Measurements from ENCODE around the gene DISP3.

DISP3 gene

DNA sequence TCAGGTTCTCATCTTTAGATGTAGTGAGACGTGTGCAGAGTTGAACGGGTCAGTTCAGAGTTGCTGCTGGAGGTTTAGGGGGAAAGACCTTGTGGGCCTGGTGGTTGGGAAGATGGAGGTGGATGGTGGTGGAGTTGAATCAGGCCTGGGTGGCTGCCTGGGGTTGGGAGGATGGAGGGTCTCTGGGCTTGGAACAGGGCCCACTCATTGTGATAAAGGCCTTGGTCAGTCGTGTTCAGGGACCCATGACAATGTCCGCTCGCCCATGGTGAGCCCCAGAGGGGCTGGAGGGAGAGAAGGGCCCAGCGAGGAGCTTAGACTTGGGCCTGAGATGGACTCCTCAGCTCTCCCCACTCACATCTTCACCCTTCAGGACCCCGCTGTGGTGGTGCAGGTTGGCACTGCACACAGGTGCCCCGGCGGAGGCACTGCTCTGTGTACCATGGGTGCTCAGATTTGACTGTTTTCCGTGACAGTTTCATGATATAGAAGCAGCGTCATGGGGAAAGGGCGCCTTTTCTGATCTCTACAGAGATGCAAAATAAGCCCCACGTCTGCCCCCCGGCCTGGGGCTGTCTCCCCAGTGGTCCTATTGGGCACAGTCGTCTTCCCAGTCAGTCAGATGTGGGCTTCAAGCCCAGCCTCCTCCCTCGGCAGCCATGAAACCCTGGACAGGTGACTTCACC lies 39.2 kb downstream of the DISP3 start:
- DNase-seq, result no peak

DNA sequence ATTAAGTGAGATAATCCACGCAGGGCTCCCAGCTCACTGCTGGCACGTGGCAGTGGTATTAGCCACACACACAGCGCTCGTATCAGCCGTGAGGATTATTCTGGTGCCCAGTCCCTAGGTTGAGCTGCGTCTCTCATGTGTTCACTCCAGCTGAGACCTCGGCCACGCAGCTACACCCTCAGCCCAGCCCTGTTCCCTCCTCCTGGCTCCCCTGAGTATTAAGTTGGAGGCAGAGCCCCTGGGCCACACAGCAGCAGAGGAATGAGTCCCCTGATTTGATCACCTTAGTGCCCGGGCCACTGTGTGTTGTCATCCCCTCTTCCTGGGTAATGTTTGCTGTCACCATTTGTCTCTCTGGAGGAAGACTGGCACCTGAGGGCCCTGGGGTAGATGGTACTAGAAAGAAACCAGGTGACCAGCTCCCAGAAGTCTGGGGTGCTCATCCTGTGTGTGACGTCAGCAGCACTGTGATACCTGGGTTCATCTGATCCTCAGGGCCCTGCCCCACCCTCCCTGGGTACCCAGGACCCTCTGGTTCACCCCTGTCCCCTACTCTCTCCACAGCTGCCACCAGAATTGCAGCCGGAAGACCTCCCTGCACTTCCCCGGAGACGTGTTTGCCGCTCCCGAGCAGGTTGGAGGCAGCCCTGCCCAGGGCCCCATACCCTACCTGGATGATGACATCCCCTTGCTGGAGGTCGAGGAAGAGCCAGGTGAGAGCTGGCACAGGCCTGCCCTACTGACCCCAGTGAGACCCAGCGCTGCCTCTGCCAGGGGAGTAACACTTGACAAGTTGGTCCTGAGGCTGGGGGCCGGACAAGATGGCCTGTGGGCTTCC lies 40.1 kb downstream of the DISP3 start:
- DNase-seq, result no peak

DNA sequence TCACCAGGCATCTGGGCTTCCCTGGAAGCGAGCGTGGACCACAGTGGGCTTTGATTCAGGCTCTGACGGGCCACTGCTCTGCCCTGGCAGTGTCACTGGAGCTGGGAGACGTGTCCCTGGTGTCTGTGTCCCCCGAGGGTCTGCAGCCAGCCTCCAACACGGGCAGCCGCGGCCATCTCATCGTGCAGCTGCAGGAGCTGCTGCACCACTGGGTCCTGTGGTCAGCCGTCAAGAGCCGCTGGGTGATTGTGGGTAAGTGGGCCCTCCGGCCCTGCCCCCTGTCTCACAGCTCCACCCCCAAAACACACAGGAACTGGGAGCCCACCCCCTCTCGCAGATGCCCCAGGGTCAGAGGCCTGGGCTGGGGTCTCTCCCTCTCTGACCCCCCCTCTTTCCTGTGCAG lies 40.7 kb downstream of the DISP3 start:
- DNase-seq, result no peak

DNA sequence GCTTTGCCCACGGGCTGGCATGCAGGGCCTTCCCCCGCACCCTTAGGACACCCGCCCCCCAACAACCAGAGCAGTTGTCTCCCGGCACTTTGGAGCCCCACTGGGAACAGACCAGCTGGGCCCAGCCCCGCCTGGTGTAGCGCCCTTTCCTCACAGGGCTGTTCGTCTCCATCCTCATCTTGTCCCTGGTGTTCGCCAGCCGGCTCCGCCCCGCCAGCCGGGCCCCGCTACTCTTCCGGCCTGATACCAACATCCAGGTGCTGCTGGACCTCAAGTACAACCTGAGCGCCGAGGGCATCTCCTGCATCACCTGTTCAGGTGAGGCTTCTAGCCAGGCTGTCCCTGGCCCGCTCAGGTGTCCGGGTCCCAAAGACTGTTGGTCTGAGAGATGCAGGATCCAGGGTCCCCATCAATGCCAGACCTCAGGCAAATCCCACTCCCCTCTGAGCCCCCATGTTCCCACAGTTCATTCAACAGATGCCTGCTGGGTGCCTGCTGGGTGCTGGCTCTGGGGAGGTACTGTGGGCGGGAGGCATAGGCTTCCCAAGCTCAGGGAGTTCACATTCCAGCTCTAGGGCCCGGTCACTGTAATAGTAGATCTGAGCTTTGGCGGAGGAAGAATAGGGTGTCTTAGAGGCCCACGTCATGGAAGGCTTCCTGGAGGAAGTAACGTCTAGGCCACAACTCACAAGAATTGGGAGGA lies 41.7 kb downstream of the DISP3 start:
- no peak for DNase-seq

DNA sequence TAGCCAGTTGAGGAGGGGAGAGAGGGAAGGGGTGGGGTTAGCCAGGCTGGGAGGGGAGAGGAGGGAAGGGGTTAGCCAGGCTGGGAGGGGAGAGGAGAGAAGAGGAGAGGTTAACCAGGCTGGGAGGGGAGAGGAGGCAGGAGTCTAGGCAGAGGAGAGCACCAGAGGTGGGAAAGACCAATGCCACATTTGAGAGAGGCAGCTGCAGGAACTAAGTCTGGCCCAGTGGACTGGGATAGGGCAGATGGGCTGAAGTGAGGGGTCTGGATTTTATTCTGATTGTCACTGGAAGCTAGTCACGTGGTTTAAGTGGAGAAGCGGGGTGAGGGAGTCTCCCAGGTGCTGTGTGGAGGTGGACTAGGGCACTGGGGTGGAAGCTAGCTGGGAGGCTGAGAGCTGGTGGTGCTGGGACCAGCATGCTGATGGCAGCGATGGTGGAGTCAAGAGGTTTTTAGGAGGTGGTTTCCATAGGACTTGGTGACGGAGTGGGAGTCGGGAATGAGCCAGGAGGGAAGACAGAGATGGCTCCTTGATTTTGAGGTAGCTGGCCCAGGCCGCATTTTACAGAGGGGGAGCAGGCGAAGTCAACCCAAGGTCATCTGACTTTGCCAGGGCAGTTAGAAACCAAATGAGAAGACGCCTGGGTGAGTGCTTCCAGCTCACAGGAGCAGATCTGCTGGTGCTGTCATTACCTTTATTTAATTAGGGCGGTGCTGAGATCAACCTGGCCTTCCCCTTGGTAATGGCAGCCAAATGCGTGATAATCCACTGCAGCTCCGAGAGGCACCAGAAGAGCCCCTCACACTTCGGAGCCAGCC lies 42.8 kb downstream of the DISP3 start:
- no peak for DNase-seq

DNA sequence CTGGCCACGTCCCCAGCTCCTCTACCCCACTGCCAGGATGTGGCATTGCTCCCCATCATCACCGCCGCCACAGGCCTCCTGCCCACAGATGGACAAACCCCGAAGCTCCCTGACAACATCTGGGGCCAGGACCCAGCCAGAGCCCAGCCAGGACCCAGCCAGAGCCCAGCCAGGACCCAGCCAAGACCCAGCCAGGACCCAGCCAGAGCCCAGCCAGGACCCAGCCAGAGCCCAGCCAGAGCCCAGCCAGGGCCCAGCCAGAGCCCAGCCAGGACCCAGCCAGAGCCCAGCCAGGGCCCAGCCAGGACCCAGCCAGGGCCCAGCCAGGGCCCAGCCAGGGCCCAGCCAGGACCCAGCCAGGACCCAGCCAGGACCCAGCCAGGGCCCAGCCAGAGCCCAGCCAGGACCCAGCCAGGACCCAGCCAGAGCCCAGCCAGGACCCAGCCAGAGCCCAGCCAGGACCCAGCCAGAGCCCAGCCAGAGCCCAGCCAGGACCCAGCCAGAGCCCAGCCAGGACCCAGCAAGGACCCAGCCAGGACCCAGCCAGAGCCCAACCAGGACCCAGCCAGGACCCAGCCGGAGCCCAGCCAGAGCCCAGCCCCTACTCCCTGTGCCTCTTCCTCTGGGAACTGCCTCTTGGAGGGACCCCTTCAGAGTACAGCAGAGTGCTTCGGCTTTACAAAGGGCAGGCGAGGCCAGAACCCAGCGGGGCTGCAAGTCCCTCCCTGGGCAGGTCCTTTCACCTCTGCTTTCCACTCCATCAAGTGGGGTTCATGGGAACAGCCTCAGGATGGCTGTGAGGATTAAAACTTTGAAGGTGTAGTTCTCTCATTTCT lies 43.7 kb downstream of the DISP3 start:
- no peak for DNase-seq

DNA sequence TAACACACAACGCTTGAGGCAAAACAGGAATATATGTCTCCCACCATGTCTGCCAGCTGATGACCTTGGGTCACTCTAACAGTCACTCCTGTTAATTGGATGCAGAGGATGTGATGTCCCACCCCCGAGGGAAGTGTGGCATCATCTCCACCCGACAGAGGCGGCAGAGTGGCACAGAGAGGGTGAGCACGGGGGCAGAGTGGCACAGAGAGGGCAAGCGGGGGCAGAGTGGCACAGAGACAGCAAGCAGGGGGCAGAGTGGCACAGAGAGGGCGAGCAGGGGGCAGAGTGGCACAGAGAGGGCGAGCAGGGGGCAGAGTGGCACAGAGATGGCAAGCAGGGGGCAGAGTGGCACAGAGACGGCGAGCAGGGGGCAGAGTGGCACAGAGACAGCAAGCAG lies 44.3 kb downstream of the DISP3 start:
- no peak for DNase-seq

DNA sequence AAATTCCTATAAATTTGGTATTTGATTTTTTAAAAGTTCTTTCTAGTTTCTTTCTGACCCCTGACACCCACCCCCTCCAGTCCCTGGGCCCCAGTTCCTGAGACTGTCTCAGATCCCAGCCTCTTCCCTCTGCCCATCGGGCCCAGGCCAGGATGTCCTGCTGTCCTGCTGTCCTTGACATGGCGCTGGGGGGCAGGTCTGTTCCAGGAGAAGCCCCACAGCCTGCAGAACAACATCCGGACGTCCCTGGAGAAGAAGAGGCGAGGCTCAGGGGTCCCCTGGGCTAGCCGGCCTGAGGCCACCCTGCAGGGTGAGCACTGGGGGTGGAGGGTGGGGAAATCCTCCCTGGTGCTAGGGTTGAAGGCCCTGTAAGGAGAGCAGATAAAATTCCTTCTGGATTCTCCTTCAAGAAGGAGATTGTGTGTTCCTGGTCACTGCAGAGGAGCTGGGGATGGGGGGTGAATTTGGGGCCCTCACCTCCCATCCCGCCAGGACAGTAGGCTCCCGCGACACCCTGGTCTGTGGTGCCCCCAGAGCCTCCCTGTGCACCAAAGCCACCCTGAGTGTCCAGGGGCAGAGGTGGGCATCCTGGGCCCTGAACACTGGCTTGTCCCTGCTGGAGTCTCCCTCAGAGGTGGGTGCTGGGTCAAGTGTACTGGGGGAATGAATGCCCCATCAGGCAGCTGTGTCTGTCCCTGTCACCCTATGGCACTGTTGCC lies 45.0 kb downstream of the DISP3 start:
- DNase-seq, result no peak

DNA sequence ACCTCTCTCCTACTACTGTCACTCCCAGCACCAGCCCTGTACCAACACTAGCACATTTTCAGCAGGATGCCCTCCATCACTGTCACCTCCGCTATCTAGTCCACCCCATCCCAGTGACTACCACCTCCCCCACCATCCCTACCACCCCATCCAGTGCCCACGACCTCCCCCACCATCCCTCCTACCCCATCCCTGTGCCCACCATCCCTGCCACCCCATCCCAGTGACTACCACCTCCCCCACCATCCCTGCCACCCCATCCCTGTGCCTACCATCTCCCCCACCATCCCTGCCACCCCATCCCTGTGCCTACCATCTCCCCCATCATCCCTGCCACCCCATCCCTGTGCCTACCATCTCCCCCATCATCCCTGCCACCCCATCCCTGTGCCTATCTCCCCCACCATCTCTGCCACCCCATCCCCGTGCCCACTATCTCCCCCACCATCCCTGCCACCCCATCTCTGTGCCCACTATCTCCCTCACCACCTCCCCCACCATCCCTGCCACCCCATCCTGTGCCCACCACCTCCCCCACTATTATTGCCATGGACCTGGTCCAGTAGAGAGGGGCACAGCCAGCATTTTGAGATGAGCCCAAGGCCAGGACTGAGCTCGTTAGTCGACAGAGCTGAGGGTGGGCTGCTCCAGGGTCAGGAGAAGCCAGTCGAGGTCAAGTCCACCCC lies 45.7 kb downstream of the DISP3 start:
- DNase-seq, result no peak

DNA sequence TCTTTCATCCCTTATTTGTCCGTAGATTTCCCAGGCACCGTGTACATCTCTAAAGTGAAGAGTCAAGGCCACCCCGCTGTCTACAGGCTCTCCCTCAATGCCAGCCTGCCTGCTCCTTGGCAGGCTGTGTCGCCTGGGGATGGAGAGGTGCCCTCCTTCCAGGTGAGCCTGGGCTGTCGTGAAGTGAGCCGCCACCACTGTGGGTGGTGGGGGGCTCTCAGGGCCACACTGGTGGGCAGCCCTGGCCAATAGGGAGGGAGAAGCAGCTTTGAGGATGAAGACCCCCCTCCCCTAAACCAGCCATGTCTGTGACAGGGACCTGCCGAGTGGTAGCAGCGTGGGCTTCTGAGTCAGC lies 46.2 kb downstream of the DISP3 start:
- no peak for DNase-seq

DNA sequence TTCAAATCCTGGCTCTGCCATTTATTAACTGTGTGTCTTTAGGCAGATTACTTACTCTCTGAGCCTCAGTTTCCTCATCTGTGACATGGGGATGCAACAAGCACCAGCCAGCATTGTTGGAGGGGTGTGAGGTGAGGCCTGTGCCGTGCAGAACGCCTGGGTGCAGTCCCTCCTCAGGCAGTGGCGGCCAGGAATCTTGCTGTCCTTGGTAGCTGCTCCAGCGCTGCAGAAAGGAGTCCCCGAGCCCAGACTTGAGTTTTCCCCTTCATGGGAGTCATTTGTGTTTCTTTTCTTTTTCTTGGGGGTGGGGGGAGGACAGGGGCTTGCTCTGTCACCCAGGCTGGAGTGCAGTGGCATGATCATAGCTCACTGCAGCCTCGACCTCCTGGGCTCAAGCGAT lies 46.6 kb downstream of the DISP3 start:
- no peak for DNase-seq

DNA sequence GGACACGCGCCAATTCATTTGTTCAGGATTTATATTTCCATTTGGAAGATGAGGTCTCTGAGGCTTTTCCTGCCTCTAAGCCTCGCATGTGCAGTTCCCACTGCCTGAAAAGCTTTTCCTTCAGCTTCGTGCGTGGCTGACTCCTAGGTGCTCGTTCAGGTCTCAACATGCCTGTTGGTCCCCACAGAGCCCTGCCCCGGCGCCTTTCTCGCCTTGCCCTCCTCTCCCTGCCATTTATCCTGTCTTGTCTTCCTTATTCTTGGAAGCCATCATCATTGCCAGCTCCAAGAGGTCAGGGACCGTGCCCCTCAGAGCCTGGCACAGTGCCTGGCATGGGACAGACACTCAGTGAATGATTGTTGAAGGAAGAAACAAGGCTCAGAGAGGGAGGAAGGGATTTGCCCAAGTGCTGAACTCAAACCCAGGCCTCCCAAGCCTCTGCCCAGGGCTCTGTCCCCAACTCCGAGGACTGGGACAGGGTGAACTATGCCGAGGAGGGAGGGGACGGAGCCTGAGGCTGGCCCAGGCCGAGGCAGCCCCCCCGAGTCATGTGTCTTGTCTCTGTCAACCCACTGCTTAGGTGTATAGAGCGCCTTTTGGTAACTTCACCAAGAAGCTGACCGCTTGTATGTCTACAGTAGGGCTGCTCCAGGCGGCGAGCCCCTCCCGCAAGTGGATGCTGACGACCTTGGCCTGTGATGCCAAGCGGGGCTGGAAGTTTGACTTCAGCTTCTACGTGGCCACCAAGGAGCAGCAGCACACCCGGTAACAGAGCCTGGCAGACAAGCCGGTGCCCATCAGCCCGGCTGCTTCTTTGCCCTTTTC lies 47.3 kb downstream of the DISP3 start:
- no peak for DNase-seq

DNA sequence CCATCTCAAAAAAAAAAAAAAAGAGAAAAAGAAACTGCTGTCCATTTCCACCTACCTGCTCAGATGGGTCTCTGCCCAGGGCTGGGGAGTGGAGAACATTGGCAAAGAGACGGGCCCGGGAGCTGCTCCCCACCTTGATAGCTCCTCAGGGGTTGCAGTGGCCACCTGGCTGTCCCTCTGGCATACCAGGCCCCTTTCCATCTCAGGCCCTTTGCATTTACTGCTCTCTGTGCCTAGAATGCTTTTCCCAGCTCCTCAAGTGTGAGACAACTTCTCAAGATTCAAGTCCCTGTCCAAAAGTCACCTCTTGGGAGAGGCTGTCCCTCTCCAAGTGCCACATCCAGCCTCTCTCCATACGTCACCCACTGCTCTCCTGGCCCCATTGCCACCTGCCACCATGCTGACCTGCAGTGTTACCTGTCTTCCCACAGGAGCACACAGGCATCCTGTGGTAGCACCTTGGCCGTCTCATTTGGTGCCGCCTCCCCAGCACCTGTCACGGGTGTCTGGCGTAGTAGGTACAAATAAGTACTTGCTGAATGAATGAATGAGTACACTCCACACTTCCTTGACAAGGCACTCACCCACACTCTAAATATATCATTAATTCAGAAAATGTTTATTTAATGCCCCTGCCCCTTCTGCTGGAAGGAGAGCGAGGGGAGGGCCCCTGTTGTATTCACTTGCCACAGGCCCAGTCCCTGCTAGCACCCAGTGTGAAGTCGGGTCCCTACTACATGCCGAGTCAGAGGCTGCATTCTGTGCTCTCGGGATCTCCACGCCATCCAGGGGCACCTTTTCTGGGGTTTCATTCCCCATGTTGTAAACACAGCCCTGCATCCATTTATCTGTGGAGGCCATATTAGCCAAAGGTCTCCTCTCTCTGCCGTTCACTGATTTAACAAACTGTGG lies 48.8 kb downstream of the DISP3 start:
- DNase-seq, result no peak

DNA sequence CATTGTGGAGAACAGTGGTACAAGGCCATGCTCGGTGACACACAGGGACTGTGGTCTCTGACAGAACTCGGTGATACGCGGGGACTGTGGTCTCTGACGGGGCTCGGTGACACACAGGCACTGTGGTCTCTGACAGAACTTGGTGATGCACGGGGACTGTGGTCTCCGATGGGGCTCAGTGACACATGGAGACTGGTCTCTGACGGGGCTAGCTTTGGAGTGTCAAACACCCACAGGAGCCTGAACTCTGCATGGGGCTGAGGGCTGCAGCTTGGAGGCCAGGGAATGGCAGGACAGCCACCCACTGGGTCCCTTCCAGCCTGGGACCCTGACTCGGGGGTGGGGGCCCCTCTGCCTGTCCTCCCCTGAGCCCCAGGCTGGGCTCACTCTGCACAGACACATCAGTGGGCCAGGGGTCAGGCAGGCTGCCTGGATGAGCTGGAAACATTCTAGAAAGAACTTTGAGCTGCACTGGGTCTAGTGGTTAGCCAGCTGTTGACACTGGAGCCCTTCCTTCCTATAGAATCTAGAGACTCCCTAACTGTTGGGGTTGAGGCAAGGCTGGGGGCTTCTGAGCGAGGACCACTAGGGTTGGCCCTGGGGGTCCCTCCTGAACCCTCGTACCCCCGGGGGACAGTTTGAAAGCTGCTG lies 49.8 kb downstream of the DISP3 start:
- DNase-seq, result no peak

DNA sequence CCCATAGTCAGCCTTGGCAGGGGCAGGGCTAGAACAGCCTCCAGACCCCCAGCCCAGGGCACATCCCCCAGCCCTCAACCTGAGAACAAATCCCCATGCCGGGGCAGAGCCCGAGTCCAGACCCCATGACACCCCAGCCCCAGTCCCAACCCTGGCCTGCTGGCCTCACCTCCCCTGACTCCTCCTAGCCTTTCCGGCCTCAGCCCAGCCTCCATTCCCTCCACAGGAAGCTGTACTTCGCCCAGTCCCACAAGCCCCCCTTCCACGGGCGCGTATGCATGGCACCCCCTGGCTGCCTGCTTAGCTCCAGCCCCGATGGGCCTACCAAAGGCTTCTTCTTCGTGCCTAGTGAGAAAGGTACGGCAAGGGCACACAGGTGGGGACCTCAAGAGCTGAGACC lies 50.4 kb downstream of the DISP3 start:
- no peak for DNase-seq

DNA sequence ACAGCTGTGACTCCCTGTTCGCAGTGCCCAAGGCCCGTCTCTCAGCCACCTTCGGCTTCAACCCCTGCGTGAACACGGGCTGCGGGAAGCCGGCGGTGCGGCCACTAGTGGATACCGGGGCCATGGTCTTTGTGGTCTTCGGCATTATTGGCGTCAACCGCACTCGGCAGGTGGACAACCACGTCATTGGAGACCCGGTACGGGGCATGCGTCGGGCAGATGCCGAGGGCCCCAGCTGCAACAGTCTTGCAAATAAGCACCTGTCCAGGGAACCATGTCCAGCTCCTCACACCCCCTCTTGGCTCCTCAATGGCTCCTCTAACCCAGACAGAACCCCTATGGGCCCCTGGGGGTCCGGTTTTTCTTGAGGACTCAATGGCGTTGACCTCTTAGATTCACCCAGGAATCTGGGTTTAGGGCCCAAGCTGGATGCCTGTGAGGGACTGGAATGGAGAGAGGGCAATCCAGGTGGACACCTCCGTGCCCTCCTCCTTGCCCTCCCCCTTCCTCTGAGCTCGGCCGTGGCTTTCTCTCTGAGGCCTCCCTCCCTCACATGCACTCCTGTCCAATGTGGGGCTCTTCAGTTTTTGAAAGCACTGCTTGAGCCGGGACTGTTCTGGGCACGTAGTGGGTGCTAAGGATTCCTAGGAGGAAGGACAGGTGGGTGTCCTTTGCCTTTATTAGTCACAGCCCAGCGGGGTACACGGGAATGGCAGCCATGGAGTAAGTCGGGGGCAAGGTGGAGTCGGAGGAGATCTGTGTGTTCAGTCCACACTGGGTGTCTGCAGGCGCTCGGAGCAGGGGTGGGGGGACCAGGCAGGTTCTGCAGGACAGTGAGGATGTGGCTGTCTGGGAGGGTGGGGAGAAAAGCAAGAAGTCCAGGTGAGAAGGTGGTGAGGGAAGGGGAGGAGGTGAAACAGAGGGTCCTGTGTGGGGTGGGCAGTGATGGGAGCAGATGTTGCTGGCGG lies 51.1 kb downstream of the DISP3 start:
- DNase-seq, result no peak

DNA sequence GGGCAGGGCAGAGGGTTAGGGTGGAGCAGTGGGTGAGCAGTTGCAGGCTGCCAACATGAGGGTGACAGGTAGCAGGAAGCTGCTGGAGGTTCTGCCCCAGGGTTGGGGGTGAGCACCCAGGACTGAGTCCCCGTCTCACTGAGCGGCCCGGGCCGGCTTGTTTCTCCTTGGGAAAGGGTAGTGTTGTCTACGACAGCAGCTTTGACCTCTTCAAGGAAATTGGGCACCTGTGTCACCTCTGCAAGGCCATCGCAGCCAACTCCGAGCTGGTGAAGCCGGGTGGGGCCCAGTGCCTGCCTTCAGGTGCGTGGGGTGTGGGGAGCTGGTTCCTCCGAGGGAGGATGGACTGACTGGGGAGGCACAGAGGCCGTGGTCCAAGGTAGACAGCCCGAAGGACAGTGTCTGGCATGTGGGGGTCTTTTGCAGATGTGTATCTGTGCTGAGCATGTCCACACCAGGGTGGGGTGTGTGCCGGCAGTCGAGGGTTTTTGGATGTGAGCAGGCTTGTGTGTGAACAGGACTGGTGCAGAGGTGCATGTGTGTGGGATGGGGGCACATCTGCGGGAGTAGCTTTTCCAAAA lies 51.9 kb downstream of the DISP3 start:
- DNase-seq, result no peak

Measured in activated effector memory CD4-positive, alpha-beta T cell treated with Interleukin-2 at 50 U/mL for 16 hours (primary cell).